H1 (cell line): Measurements from ENCODE around the gene SUSD1. TPM values are rescaled to one million over a fixed set of nuclear protein-coding genes. Genes with fewer than 3 reads are reported as not detected.
A peak's percentile ranks its signal among the peaks of the same experiment; 100 is the strongest.

Experiments used
- polyA plus RNA-seq, 7 experiments: library from polyadenylated mRNA; depleted of rRNA in 3 of 7; stranded (reverse) in 5 of 7; unstranded in 2 of 7; fragments of >200 nt in 5 of 7; fragments of 200-250 nt in 2 of 7; gene quantifications; 1 replicate in 5 of 7; 2 replicates in 1 of 7; 4 replicates in 1 of 7; pipeline versions ENCODE4 v1.2.1 to v1.2.3, GENCODE V29; 2011 to 2013; ENCODE audit warnings: missing spikeins in 2 of 7, mixed read lengths in 2 of 7
- total RNA-seq: library from RNA; stranded (reverse); fragmentation: NEBNext Ultra II Directional; extraction: Animal tissue kit (Norgen Biotek cat#: 25700); gene quantifications from 2 replicates; pipeline ENCODE4 v1.2.1, GENCODE V29; 2021
- TF ChIP-seq, protein P1 (sequence below): fragments of 300-600 bp; sonication (generic); IDR thresholded peaks from 2 replicates; pipeline ENCODE4 v1.7.1; 2012; ENCODE audit warnings: low read length, moderate library complexity, mild to moderate bottlenecking, inconsistent platforms; ENCODE audit not compliant: insufficient replicate concordance

Gene SUSD1
- total and polyA plus RNA-seq, 2 of the 8 experiments (the other 6 are each of a cell fraction or from before 2014, with no cell fraction given) = 2.8 to 7.2 TPM

DNA sequence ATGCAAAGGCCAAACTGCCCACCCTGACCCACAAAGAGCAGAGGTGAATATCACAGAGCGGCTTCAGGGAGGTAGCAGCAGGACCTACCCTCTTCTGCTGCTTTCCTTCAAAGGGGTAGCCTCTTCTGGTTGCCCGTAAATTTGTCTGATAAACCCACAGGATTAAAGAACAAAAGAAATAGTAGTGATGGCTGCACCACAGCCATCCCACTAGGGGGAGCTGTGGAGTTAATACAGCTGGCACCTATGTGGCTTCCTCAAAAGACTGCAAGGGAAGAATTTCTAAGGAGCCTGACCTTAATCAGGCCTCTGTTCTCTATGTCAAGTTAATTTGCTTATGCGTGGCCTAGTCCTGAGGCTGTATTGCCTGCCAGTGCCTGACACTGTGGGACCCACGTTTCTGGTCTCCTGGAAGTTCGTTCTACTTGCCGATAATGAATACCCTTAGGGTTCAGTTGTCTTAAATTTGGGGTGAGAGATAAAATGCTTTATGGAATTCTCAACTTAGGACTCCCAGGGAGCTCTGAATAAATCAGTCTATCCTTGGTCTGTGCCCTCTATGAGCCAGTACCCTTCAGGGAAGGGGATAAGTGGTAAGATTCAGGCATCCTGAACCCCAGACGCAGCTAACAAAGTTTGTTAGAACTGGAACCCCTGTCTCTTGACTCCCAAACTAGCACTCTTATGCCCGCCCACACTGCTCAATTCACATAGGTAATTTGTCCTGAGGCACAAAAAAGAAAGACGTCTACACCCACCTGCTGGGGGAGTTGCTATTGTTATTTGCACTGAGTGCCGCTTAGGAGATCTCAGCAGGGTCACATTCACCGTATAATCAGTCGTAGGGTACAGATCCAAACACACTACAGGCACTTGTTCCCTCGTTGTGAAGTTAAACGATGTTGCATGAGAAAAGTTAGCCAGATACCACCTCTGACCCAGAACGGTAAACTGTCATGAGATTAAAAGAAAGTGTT is 77.1 kb downstream of the SUSD1 start (continued):
- TF ChIP-seq, protein P1, sequence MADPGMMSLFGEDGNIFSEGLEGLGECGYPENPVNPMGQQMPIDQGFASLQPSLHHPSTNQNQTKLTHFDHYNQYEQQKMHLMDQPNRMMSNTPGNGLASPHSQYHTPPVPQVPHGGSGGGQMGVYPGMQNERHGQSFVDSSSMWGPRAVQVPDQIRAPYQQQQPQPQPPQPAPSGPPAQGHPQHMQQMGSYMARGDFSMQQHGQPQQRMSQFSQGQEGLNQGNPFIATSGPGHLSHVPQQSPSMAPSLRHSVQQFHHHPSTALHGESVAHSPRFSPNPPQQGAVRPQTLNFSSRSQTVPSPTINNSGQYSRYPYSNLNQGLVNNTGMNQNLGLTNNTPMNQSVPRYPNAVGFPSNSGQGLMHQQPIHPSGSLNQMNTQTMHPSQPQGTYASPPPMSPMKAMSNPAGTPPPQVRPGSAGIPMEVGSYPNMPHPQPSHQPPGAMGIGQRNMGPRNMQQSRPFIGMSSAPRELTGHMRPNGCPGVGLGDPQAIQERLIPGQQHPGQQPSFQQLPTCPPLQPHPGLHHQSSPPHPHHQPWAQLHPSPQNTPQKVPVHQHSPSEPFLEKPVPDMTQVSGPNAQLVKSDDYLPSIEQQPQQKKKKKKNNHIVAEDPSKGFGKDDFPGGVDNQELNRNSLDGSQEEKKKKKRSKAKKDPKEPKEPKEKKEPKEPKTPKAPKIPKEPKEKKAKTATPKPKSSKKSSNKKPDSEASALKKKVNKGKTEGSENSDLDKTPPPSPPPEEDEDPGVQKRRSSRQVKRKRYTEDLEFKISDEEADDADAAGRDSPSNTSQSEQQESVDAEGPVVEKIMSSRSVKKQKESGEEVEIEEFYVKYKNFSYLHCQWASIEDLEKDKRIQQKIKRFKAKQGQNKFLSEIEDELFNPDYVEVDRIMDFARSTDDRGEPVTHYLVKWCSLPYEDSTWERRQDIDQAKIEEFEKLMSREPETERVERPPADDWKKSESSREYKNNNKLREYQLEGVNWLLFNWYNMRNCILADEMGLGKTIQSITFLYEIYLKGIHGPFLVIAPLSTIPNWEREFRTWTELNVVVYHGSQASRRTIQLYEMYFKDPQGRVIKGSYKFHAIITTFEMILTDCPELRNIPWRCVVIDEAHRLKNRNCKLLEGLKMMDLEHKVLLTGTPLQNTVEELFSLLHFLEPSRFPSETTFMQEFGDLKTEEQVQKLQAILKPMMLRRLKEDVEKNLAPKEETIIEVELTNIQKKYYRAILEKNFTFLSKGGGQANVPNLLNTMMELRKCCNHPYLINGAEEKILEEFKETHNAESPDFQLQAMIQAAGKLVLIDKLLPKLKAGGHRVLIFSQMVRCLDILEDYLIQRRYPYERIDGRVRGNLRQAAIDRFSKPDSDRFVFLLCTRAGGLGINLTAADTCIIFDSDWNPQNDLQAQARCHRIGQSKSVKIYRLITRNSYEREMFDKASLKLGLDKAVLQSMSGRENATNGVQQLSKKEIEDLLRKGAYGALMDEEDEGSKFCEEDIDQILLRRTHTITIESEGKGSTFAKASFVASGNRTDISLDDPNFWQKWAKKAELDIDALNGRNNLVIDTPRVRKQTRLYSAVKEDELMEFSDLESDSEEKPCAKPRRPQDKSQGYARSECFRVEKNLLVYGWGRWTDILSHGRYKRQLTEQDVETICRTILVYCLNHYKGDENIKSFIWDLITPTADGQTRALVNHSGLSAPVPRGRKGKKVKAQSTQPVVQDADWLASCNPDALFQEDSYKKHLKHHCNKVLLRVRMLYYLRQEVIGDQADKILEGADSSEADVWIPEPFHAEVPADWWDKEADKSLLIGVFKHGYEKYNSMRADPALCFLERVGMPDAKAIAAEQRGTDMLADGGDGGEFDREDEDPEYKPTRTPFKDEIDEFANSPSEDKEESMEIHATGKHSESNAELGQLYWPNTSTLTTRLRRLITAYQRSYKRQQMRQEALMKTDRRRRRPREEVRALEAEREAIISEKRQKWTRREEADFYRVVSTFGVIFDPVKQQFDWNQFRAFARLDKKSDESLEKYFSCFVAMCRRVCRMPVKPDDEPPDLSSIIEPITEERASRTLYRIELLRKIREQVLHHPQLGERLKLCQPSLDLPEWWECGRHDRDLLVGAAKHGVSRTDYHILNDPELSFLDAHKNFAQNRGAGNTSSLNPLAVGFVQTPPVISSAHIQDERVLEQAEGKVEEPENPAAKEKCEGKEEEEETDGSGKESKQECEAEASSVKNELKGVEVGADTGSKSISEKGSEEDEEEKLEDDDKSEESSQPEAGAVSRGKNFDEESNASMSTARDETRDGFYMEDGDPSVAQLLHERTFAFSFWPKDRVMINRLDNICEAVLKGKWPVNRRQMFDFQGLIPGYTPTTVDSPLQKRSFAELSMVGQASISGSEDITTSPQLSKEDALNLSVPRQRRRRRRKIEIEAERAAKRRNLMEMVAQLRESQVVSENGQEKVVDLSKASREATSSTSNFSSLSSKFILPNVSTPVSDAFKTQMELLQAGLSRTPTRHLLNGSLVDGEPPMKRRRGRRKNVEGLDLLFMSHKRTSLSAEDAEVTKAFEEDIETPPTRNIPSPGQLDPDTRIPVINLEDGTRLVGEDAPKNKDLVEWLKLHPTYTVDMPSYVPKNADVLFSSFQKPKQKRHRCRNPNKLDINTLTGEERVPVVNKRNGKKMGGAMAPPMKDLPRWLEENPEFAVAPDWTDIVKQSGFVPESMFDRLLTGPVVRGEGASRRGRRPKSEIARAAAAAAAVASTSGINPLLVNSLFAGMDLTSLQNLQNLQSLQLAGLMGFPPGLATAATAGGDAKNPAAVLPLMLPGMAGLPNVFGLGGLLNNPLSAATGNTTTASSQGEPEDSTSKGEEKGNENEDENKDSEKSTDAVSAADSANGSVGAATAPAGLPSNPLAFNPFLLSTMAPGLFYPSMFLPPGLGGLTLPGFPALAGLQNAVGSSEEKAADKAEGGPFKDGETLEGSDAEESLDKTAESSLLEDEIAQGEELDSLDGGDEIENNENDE = peak; percentile 26
- TF ChIP-seq, all 59 proteins: peak for 13
